CD14-positive monocyte (primary cell): Measurements from ENCODE around the gene ZNF454. TPM values are rescaled to one million over a fixed set of nuclear protein-coding genes. Genes with fewer than 3 reads are reported as not detected.
A peak's percentile ranks its signal among the peaks of the same experiment; 100 is the strongest.

ENCODE experiments used
- DNase-seq, 3 donors: peaks; one replicate each; pipeline ENCODE4 v3.0.0-alpha.2; 2011 to 2022
- H2AFZ ChIP-seq: 2 replicates; pipeline ENCODE4 v1.6.0; 2012; ENCODE audit warnings: mild to moderate bottlenecking, low read depth, low read length, inconsistent platforms; ENCODE audit not compliant: insufficient read depth, poor library complexity, severe bottlenecking
- H3K27ac ChIP-seq, 2 donors: 1 replicate in 1 of 2; 2 replicates in 1 of 2; pipeline ENCODE4 v1.5.1; 2012 to 2013; ENCODE audit warnings: low read length in 2 of 2, control low read depth in 1 of 2, inconsistent platforms in 1 of 2, low read depth in 1 of 2, mild to moderate bottlenecking in 1 of 2
- H3K27me3 ChIP-seq, 2 donors: one replicate each; pipeline versions ENCODE4 v1.6.0 to v1.6.1; 2011 to 2013; ENCODE audit warnings: low read length in 2 of 2; ENCODE audit not compliant: control insufficient read depth in 2 of 2, insufficient read depth in 2 of 2
- H3K36me3 ChIP-seq, 2 donors: replicated peaks in 1 of 2; 1 replicate in 1 of 2; 2 replicates in 1 of 2; pipeline versions ENCODE4 v1.5.1 to v1.6.1; 2012 to 2013; ENCODE audit warnings: low read length in 2 of 2, control low read depth in 1 of 2, inconsistent platforms in 1 of 2, mild to moderate bottlenecking in 1 of 2; ENCODE audit not compliant: insufficient read depth in 2 of 2, control insufficient read depth in 1 of 2
- H3K4me1 ChIP-seq, 2 donors: 1 replicate in 1 of 2; 2 replicates in 1 of 2; pipeline versions ENCODE4 v1.5.1 to v1.6.1; 2012 to 2013; ENCODE audit warnings: low read length in 2 of 2, control low read depth in 1 of 2, inconsistent platforms in 1 of 2, mild to moderate bottlenecking in 1 of 2, moderate library complexity in 1 of 2; ENCODE audit not compliant: insufficient read depth in 2 of 2, control insufficient read depth in 1 of 2
- H3K4me2 ChIP-seq: replicated peaks from 2 replicates; pipeline ENCODE3; 2012; ENCODE audit warnings: low read length, moderate library complexity, mild to moderate bottlenecking; ENCODE audit not compliant: poor library complexity, severe bottlenecking; ENCODE audit errors: extremely low read depth
- H3K4me3 ChIP-seq, 3 experiments: fragments of 200-600 bp in 1 of 3; sonication (generic) in 1 of 3; replicated peaks in 1 of 3; 1 replicate in 2 of 3; 2 replicates in 1 of 3; pipeline ENCODE4 v1.5.1; 2011 to 2013; ENCODE audit warnings: low read length in 3 of 3, mild to moderate bottlenecking in 3 of 3, control low read depth in 2 of 3, low read depth in 2 of 3, inconsistent platforms in 1 of 3, moderate library complexity in 1 of 3
- H3K79me2 ChIP-seq: 2 replicates; pipeline ENCODE4 v1.6.0; 2012; ENCODE audit warnings: mild to moderate bottlenecking, control low read depth, inconsistent platforms, low read length, moderate library complexity; ENCODE audit not compliant: insufficient read depth
- H3K9ac ChIP-seq: 2 replicates; pipeline ENCODE4 v1.6.0; 2017; ENCODE audit warnings: low read length, mild to moderate bottlenecking; ENCODE audit not compliant: insufficient read depth, poor library complexity, severe bottlenecking
- H3K9me3 ChIP-seq, 2 donors: replicated peaks in 1 of 2; 1 replicate in 1 of 2; 2 replicates in 1 of 2; pipeline versions ENCODE4 v1.5.1 to v1.6.1; 2012 to 2013; ENCODE audit warnings: low read length in 2 of 2, control low read depth in 1 of 2; ENCODE audit not compliant: control insufficient read depth in 1 of 2, insufficient read depth in 1 of 2
- H4K20me1 ChIP-seq: 2 replicates; pipeline ENCODE4 v1.6.0; 2012; ENCODE audit warnings: mild to moderate bottlenecking, low read length, control low read depth, moderate library complexity; ENCODE audit not compliant: insufficient read depth
- H3K27ac Mint-ChIP-seq, 7 donors: one replicate each; pipeline ENCODE4 v1.8.0; 2020; ENCODE audit warnings: mild to moderate bottlenecking in 7 of 7, mixed read lengths in 7 of 7, moderate library complexity in 6 of 7, inconsistent platforms in 2 of 7
- H3K27me3 Mint-ChIP-seq, 3 donors: one replicate each; pipeline ENCODE4 v1.8.0; 2021 to 2022; ENCODE audit warnings: low read depth in 3 of 3, mild to moderate bottlenecking in 3 of 3, mixed read lengths in 3 of 3, moderate library complexity in 3 of 3, inconsistent platforms in 1 of 3
- H3K36me3 Mint-ChIP-seq, 2 donors: one replicate each; pipeline ENCODE4 v1.8.0; 2020; ENCODE audit warnings: mixed read lengths in 2 of 2, inconsistent platforms in 1 of 2, mild to moderate bottlenecking in 1 of 2
- H3K4me1 Mint-ChIP-seq: one replicate; pipeline ENCODE4 v1.8.0; 2020; ENCODE audit warnings: mild to moderate bottlenecking, mixed read lengths
- H3K4me3 Mint-ChIP-seq, 2 donors: one replicate each; pipeline ENCODE4 v1.8.0; 2020; ENCODE audit warnings: mild to moderate bottlenecking in 2 of 2, mixed read lengths in 2 of 2, moderate library complexity in 1 of 2
- H3K9me3 Mint-ChIP-seq, 7 donors: one replicate each; pipeline ENCODE4 v1.8.0; 2020 to 2022; ENCODE audit warnings: mixed read lengths in 7 of 7, mild to moderate bottlenecking in 6 of 7, moderate library complexity in 6 of 7, inconsistent platforms in 2 of 7
- WGBS: methylation state at CpG from one replicate; pipeline ENCODE4 v1.1.5; 2013; ENCODE audit warnings: missing lambda C conversion rate; ENCODE audit not compliant: insufficient coverage; 5-methylcytosine and 5-hydroxymethylcytosine counted together
- intact Hi-C, 2 donors: fragments of 100-400 bp; cut with micrococcal nuclease; formaldehyde crosslinking; loops; one replicate each; pipeline versions ENCODE4 v1.15.0 to v1.15.1; 2023
- polyA plus RNA-seq, 3 donors: library from polyadenylated mRNA; depleted of rRNA in 1 of 3; unstranded in 2 of 3; stranded (reverse) in 1 of 3; fragments of 300-500 nt in 2 of 3; fragments of >200 nt in 1 of 3; fragmentation: Illumina TruSeq in 2 of 3; gene quantifications; 1 replicate in 2 of 3; 2 replicates in 1 of 3; pipeline ENCODE4 v1.2.3, GENCODE V29; 2012 to 2021
- TF ChIP-seq, protein P1 (sequence below): fragments of 200-600 bp; IDR thresholded peaks from one replicate; pipeline ENCODE4 v1.8.0; 2022; ENCODE audit warnings: antibody characterized with exemption, mild to moderate bottlenecking

ZNF454 gene
- polyA plus RNA-seq, 3 donors = not detected

DNA sequence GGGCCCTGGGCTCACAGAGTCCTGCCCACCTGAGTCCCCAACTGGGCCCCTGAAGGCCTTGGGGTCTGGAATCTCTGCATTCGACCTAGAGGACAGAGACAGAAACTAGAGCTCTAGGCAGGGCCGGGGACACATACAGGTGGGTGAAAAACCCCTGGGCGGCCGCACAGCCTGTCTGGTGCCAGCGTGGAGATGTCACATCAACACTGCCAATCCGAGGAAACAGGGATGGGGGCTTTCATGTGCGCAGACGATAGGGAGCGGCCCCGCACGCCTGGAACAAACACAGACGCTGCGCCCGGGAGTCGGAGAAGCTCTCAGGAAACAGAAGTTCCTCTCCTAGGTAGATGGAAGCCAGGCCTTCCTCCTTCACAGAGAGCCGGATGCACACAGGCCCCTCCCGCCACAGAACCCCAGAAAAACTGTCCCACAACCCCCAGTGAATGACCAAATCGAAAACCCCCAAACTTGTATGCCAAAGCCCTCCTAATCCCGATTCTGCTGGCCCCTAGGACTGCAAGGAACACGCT lies 52.3 kb downstream of the ZNF454 start:
- H3K27ac Mint-ChIP-seq = no peak overlapping the region
- no peak overlapping the region for H3K9ac ChIP-seq

DNA sequence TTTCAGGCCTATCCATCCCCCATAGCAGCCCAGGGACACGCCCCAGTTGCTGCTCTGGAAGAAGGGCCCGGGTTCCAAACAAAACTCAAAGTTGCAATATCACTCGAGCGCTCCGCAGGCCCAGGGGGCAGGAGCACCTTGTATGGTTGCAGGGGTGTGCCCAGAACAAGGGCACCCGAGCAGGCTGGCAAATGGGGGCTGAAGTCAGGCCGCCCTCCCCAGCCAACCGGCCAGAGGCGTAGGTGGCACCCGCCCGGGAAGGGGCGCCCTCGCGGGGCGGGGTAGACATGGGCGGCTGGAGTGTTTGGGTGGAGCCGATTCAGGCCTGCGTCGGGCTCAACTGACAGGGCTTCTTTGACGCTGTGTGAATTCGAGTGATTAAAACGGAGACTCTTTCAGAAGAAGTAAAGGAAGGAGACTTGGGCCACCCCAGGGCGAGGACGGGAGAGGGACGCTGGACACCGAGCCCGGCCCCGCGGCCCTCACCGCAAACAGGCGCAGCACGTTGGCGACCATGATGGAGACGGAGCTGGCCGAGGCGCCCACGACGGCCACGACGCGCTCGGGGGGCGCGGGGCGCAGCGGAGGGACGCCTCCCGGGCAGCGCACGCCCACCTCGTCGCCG lies 53.1 kb downstream of the ZNF454 start:
- Mint-ChIP-seq H3K27me3 (peaks cover 33 to 48% (median 38%) of the 10 kb centered on the region in 3 donors), H3K4me3 (peak overlapping the region in 1 of 2 donors; percentile 77), H3K9me3 (peaks cover 32 to 67% (median 50%) of the 10 kb centered on the region in 7 donors), H3K27ac (no peak overlapping the region), H3K36me3 (no peaks in the 10 kb centered on the region), H3K4me1 (no peaks in the 10 kb centered on the region)
- WGBS = 22% methylated on average over 52 of the region's 53 CpGs
- no peak overlapping the region for H3K4me2 ChIP-seq
- no peak overlapping the region for H3K9ac ChIP-seq
- no peak overlapping the region for H3K27ac ChIP-seq
- no peak for DNase-seq
- no peak overlapping the region for H2AFZ ChIP-seq
- no peaks in the 10 kb centered on the region for H4K20me1 ChIP-seq
- TF ChIP-seq, protein P1, sequence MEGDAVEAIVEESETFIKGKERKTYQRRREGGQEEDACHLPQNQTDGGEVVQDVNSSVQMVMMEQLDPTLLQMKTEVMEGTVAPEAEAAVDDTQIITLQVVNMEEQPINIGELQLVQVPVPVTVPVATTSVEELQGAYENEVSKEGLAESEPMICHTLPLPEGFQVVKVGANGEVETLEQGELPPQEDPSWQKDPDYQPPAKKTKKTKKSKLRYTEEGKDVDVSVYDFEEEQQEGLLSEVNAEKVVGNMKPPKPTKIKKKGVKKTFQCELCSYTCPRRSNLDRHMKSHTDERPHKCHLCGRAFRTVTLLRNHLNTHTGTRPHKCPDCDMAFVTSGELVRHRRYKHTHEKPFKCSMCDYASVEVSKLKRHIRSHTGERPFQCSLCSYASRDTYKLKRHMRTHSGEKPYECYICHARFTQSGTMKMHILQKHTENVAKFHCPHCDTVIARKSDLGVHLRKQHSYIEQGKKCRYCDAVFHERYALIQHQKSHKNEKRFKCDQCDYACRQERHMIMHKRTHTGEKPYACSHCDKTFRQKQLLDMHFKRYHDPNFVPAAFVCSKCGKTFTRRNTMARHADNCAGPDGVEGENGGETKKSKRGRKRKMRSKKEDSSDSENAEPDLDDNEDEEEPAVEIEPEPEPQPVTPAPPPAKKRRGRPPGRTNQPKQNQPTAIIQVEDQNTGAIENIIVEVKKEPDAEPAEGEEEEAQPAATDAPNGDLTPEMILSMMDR = no peak
- no peaks in the 10 kb centered on the region for H3K4me1 ChIP-seq
- no peaks in the 10 kb centered on the region for H3K79me2 ChIP-seq
- H3K27me3 ChIP-seq = peaks cover 0 to 35% of the 10 kb centered on the region in 2 donors
- H3K36me3 ChIP-seq = no peaks in the 10 kb centered on the region
- intact Hi-C loops = no loop called here
- no peak overlapping the region for H3K4me3 ChIP-seq
- H3K9me3 ChIP-seq = peaks cover 43 to 55% of the 10 kb centered on the region in 2 donors

More for the DNA sequence above, 52.3 kb downstream of the ZNF454 start:
- Histone ChIP-seq H3K36me3 (no peaks in the 10 kb centered on the region), H3K4me1 (no peaks in the 10 kb centered on the region), H3K9me3 (peaks cover 44 to 62% of the 10 kb centered on the region in 2 donors), H3K27ac (no peak overlapping the region), H3K79me2 (no peaks in the 10 kb centered on the region), H2AFZ (no peak overlapping the region), H3K27me3 (peaks cover 0 to 35% of the 10 kb centered on the region in 2 donors), H3K4me2 (no peak overlapping the region), H4K20me1 (no peaks in the 10 kb centered on the region), H3K4me3 (no peak overlapping the region)
- no peak for DNase-seq
- peaks cover 33 to 46% (median 40%) of the 10 kb centered on the region in 3 donors for H3K27me3 Mint-ChIP-seq
- TF ChIP-seq, protein P1 = no peak
- H3K9me3 Mint-ChIP-seq = peaks cover 35 to 68% (median 51%) of the 10 kb centered on the region in 7 donors
- H3K4me1 Mint-ChIP-seq = no peaks in the 10 kb centered on the region
- WGBS = 7% methylated on average over 17 of the region's 20 CpGs
- H3K4me3 Mint-ChIP-seq = peak overlapping the region in 1 of 2 donors; percentile 77
- intact Hi-C loops = no loop called here
- no peaks in the 10 kb centered on the region for H3K36me3 Mint-ChIP-seq
